Fibroblast of the conjunctiva (primary cell): ENCODE data around the gene CXCL17.

Source experiments
- DNase-seq: peaks from one replicate; pipeline ENCODE4 v3.0.0-alpha.2; 2010; ENCODE audit warnings: low read depth

Gene CXCL17

GRCh38 chr19:42423462-42424344 is 19.0 kb downstream of the CXCL17 start:
- peak; percentile 86 for DNase-seq

GRCh38 chr19:42422901-42423461 is 19.8 kb downstream of the CXCL17 start:
- no peak for DNase-seq

- DNase-seq = no peak
Observed at GRCh38 chr19:42422092-42422900, 20.4 kb downstream of the CXCL17 start.

- DNase-seq = no peak
Observed at GRCh38 chr19:42421591-42422031, 21.1 kb downstream of the CXCL17 start.

GRCh38 chr19:42421101-42421500 is 21.6 kb downstream of the CXCL17 start:
- no peak for DNase-seq

GRCh38 chr19:42420055-42420544 is 22.6 kb downstream of the CXCL17 start:
- peak; percentile 36 for DNase-seq

GRCh38 chr19:42419309-42419708 is 23.4 kb downstream of the CXCL17 start:
- no peak for DNase-seq

GRCh38 chr19:42412661-42413076 is 30.1 kb downstream of the CXCL17 start:
- DNase-seq = no peak

- no peak for DNase-seq
Observed at GRCh38 chr19:42412227-42412626, 30.5 kb downstream of the CXCL17 start.

GRCh38 chr19:42411581-42412178 is 31.1 kb downstream of the CXCL17 start:
- DNase-seq = no peak

- no peak for DNase-seq
Observed at GRCh38 chr19:42410371-42410770, 32.4 kb downstream of the CXCL17 start.

- DNase-seq = no peak
Observed at GRCh38 chr19:42409477-42409876, 33.3 kb downstream of the CXCL17 start.

- no peak for DNase-seq
Observed at GRCh38 chr19:42407816-42408175, 35.0 kb downstream of the CXCL17 start.

GRCh38 chr19:42407085-42407815 is 35.5 kb downstream of the CXCL17 start:
- DNase-seq = no peak

- no peak for DNase-seq
Observed at GRCh38 chr19:42406111-42406510, 36.6 kb downstream of the CXCL17 start.

- DNase-seq = no peak
Observed at GRCh38 chr19:42403586-42403985, 39.2 kb downstream of the CXCL17 start.

- no peak for DNase-seq
Observed at GRCh38 chr19:42402376-42403116, 40.2 kb downstream of the CXCL17 start.

- peak; percentile 58 for DNase-seq
Observed at GRCh38 chr19:42401365-42402303, 41.1 kb downstream of the CXCL17 start.

- DNase-seq = no peak
Observed at GRCh38 chr19:42400404-42400803, 42.3 kb downstream of the CXCL17 start.
